Neural progenitor cell (in vitro differentiated cells): ENCODE measurements around the gene CPM. TPM values are rescaled to one million over a fixed set of nuclear protein-coding genes. Genes with fewer than 3 reads are reported as not detected.

Experiments
- DNase-seq: peaks from one replicate; pipeline ENCODE4 v3.0.0-alpha.2; 2016; ENCODE audit warnings: low spot score
- H2AFZ ChIP-seq: fragments of 200-600 bp; sonication (generic); replicated peaks from 2 replicates; pipeline ENCODE4 v1.6.1; 2016; ENCODE audit warnings: antibody characterized with exemption
- H3F3A ChIP-seq: fragments of 200-600 bp; sonication (generic); 2 replicates; pipeline ENCODE4 v1.6.1; 2016; ENCODE audit warnings: antibody characterized with exemption, low read depth
- H3K27ac ChIP-seq: fragments of 200-600 bp; sonication (generic); 2 replicates; pipeline ENCODE4 v1.5.1; 2016; ENCODE audit warnings: mild to moderate bottlenecking
- H3K27me3 ChIP-seq: fragments of 200-600 bp; sonication (generic); 2 replicates; pipeline ENCODE4 v1.6.1; 2016; ENCODE audit warnings: mild to moderate bottlenecking, moderate library complexity
- H3K36me3 ChIP-seq: fragments of 200-600 bp; sonication (generic); 2 replicates; pipeline ENCODE4 v1.5.1; 2016
- H3K4me1 ChIP-seq: fragments of 200-600 bp; sonication (generic); 2 replicates; pipeline ENCODE4 v1.6.1; 2016; ENCODE audit warnings: mixed run types
- H3K4me2 ChIP-seq: fragments of 200-600 bp; sonication (generic); 2 replicates; pipeline ENCODE4 v1.6.1; 2016
- H3K4me3 ChIP-seq: fragments of 200-600 bp; sonication (generic); 2 replicates; pipeline ENCODE4 v1.5.1; 2016
- H3K79me2 ChIP-seq: fragments of 200-600 bp; sonication (generic); 2 replicates; pipeline ENCODE4 v1.6.1; 2016; ENCODE audit warnings: low read depth
- H3K9ac ChIP-seq: fragments of 200-600 bp; sonication (generic); 2 replicates; pipeline ENCODE4 v1.6.1; 2016
- H3K9me3 ChIP-seq: fragments of 200-600 bp; sonication (generic); 2 replicates; pipeline ENCODE4 v1.5.1; 2016; ENCODE audit warnings: low read depth
- H4K20me1 ChIP-seq: fragments of 200-600 bp; sonication (generic); 2 replicates; pipeline ENCODE4 v1.6.1; 2016; ENCODE audit warnings: low read depth
- H3K27ac Mint-ChIP-seq: 3 replicates; pipeline ENCODE4 v1.8.0; 2021; ENCODE audit warnings: mixed read lengths
- H3K27me3 Mint-ChIP-seq: 2 replicates; pipeline ENCODE4 v1.8.0; 2022; ENCODE audit warnings: low read depth, mild to moderate bottlenecking, inconsistent platforms, moderate library complexity, mixed read lengths; ENCODE audit not compliant: insufficient read depth
- H3K36me3 Mint-ChIP-seq: 3 replicates; pipeline ENCODE4 v1.8.0; 2021; ENCODE audit warnings: mixed read lengths
- H3K4me1 Mint-ChIP-seq: 3 replicates; pipeline ENCODE4 v1.8.0; 2021; ENCODE audit warnings: mixed read lengths
- H3K4me3 Mint-ChIP-seq: 3 replicates; pipeline ENCODE4 v1.8.0; 2021; ENCODE audit warnings: mild to moderate bottlenecking, moderate library complexity, mixed read lengths
- H3K9me3 Mint-ChIP-seq: 3 replicates; pipeline ENCODE4 v1.8.0; 2020; ENCODE audit warnings: mixed read lengths
- CTCF ChIP-seq: fragments of 200-600 bp; sonication (generic); IDR thresholded peaks from 2 replicates; pipeline ENCODE4 v1.5.1; 2017; ENCODE audit warnings: antibody characterized with exemption, mild to moderate bottlenecking
- EZH2 ChIP-seq: fragments of 200-600 bp; sonication (generic); IDR thresholded peaks from 2 replicates; pipeline ENCODE4 v1.6.1; 2017; ENCODE audit warnings: antibody characterized with exemption, mild to moderate bottlenecking, moderate library complexity
- EZH2phosphoT487 ChIP-seq: fragments of 200-600 bp; sonication (generic); IDR thresholded peaks from 2 replicates; pipeline ENCODE4 v1.6.1; 2017; ENCODE audit warnings: antibody characterized with exemption
- total RNA-seq: library from RNA; depleted of rRNA; stranded (reverse); fragments of >200 nt; gene quantifications from 2 replicates; pipeline ENCODE4 v1.2.3, GENCODE V29; 2015; ENCODE audit warnings: low replicate concordance

CPM gene
- total RNA-seq, 1 donor from 2014 or later, result 0.02 TPM

GRCh38 chr12:68908076-68908475, 24.9 kb downstream of the CPM start:
- H2AFZ ChIP-seq, result no peak overlapping the region
- H3F3A ChIP-seq, result no peaks in the 10 kb centered on the region
- Mint-ChIP-seq H3K4me3 (no peak overlapping the region), H3K9me3 (no peaks in the 10 kb centered on the region), H3K27ac (no peak overlapping the region), H3K36me3 (no peaks in the 10 kb centered on the region), H3K4me1 (no peaks in the 10 kb centered on the region), H3K27me3 (peaks cover 5% of the 10 kb centered on the region)
- H3K36me3 ChIP-seq, result no peaks in the 10 kb centered on the region
- H3K9me3 ChIP-seq, result no peaks in the 10 kb centered on the region
- H3K4me3 ChIP-seq, result no peak overlapping the region
- no peak overlapping the region for H3K9ac ChIP-seq
- H3K4me2 ChIP-seq, result no peak overlapping the region
- H3K27me3 ChIP-seq, result no peaks in the 10 kb centered on the region
- H3K79me2 ChIP-seq, result no peaks in the 10 kb centered on the region
- H3K27ac ChIP-seq, result no peak overlapping the region
- no peaks in the 10 kb centered on the region for H4K20me1 ChIP-seq
- no peak for DNase-seq
- TF ChIP-seq EZH2phosphoT487 (no peak), CTCF (no peak), EZH2 (no peak)
- H3K4me1 ChIP-seq, result no peaks in the 10 kb centered on the region

GRCh38 chr12:68905733-68906132, 27.2 kb downstream of the CPM start:
- Histone ChIP-seq H3F3A (no peaks in the 10 kb centered on the region), H3K79me2 (no peaks in the 10 kb centered on the region), H4K20me1 (no peaks in the 10 kb centered on the region), H3K27ac (no peak overlapping the region), H3K4me1 (no peaks in the 10 kb centered on the region), H3K9ac (no peak overlapping the region), H3K36me3 (no peaks in the 10 kb centered on the region), H3K4me3 (no peak overlapping the region), H3K9me3 (no peaks in the 10 kb centered on the region), H3K4me2 (no peak overlapping the region), H3K27me3 (no peaks in the 10 kb centered on the region), H2AFZ (no peak overlapping the region)
- no peak for TF ChIP-seq CTCF
- no peak for TF ChIP-seq EZH2
- no peak for TF ChIP-seq EZH2phosphoT487
- no peak for DNase-seq
- no peaks in the 10 kb centered on the region for H3K36me3 Mint-ChIP-seq
- no peaks in the 10 kb centered on the region for H3K9me3 Mint-ChIP-seq
- no peak overlapping the region for H3K4me3 Mint-ChIP-seq
- no peaks in the 10 kb centered on the region for H3K4me1 Mint-ChIP-seq
- H3K27me3 Mint-ChIP-seq, result peaks cover 2% of the 10 kb centered on the region
- no peak overlapping the region for H3K27ac Mint-ChIP-seq

GRCh38 chr12:68904351-68904962, 28.5 kb downstream of the CPM start:
- no peaks in the 10 kb centered on the region for H4K20me1 ChIP-seq

More at GRCh38 chr12:68904351-68904962, 28.5 kb downstream of the CPM start:
- Histone ChIP-seq H3K4me3 (no peak overlapping the region), H3K9ac (no peak overlapping the region), H3K79me2 (no peaks in the 10 kb centered on the region), H3K27me3 (no peaks in the 10 kb centered on the region), H3F3A (no peaks in the 10 kb centered on the region), H3K4me2 (no peak overlapping the region), H3K9me3 (no peaks in the 10 kb centered on the region), H2AFZ (no peak overlapping the region), H3K27ac (no peak overlapping the region), H3K36me3 (no peaks in the 10 kb centered on the region), H3K4me1 (no peaks in the 10 kb centered on the region)
- H3K27ac Mint-ChIP-seq, result no peak overlapping the region
- H3K4me3 Mint-ChIP-seq, result no peak overlapping the region
- H3K36me3 Mint-ChIP-seq, result no peaks in the 10 kb centered on the region
- no peak for TF ChIP-seq EZH2phosphoT487
- no peak for TF ChIP-seq CTCF
- no peak for TF ChIP-seq EZH2
- no peak for DNase-seq
- peaks cover 2% of the 10 kb centered on the region for H3K27me3 Mint-ChIP-seq
- no peaks in the 10 kb centered on the region for H3K9me3 Mint-ChIP-seq
- H3K4me1 Mint-ChIP-seq, result no peaks in the 10 kb centered on the region
